HCT116 (cell line): ENCODE measurements around the gene ADAM10. TPM values are rescaled to one million over a fixed set of nuclear protein-coding genes. Genes with fewer than 3 reads are reported as not detected.

ENCODE experiments used
- ATAC-seq: fragments of 200-7000 bp; cut with Tn5 transposase; 2 replicates; pipeline ENCODE4 v1.9.1; 2020; ENCODE audit warnings: mild to moderate bottlenecking, moderate library complexity
- BruUV-seq: library from RNA; stranded (reverse); fragments of 400-500 nt; replicated peaks from 2 replicates; lab custom pipeline; 2021; lab: Mats Ljungman, UMichigan
- CTCF ChIA-PET: fragments of 300-600 bp; sonication (Branson Sonifier 250); formaldehyde crosslinking; loops from one replicate; lab custom pipeline; 2021; ENCODE audit warnings: antibody characterized with exemption; lab: Charles Lee
- POLR2A ChIA-PET: fragments of 300-600, 350-600 bp; sonication (Branson Sonifier 250); formaldehyde crosslinking; loops from one replicate; lab custom pipeline; 2021; ENCODE audit warnings: antibody characterized with exemption; lab: Charles Lee
- RAD21 ChIA-PET, 2 experiments: fragments of 300-600 bp; sonication (Branson Sonifier 250); formaldehyde crosslinking; loops; one replicate each; lab custom pipeline; 2023; ENCODE audit warnings: low total read pairs in 2 of 2; ENCODE audit not compliant: uncharacterized antibody in 2 of 2, unreplicated experiment in 2 of 2, low non-redundant PET in 1 of 2; lab: Charles Lee
- DNase-seq: peaks from one replicate; pipeline ENCODE4 v3.0.0-alpha.2; 2010; ENCODE audit warnings: low read depth, low spot score
- H2AFZ ChIP-seq: fragments of 200-600 bp; shearing (Covaris generic), sonication (generic); 2 replicates; pipeline ENCODE4 v1.6.1; 2017; ENCODE audit warnings: low read depth, mixed run types, mixed read lengths, antibody characterized with exemption, low read length; ENCODE audit not compliant: poor library complexity, severe bottlenecking
- H3K27ac ChIP-seq: 2 replicates; pipeline ENCODE4 v1.5.1; 2012; ENCODE audit warnings: low read depth, low read length
- H3K27me3 ChIP-seq: fragments of 200-600 bp; sonication (generic); 2 replicates; pipeline ENCODE4 v1.6.1; 2016; ENCODE audit warnings: mixed run types, low read length, mixed read lengths; ENCODE audit not compliant: insufficient read depth
- H3K36me3 ChIP-seq, 2 experiments: fragments of 200-500 bp in 1 of 2; fragments of 200-600 bp in 1 of 2; sonication (Bioruptor generic) in 1 of 2; sonication (generic) in 1 of 2; 2 replicates each; pipeline versions ENCODE4 v1.5.1 to v1.6.1; 2014 to 2016; ENCODE audit warnings: low read length in 2 of 2, inconsistent platforms in 1 of 2, mixed read lengths in 1 of 2, mixed run types in 1 of 2; ENCODE audit not compliant: insufficient read depth in 2 of 2, control insufficient read depth in 1 of 2
- H3K4me1 ChIP-seq, 2 experiments: fragments of 200-600 bp in 1 of 2; sonication (generic) in 1 of 2; 2 replicates each; pipeline versions ENCODE4 v1.5.1 to v1.6.1; 2012 to 2017; ENCODE audit warnings: low read length in 2 of 2, inconsistent platforms in 1 of 2, mild to moderate bottlenecking in 1 of 2, mixed read lengths in 1 of 2, mixed run types in 1 of 2, moderate library complexity in 1 of 2; ENCODE audit not compliant: insufficient read depth in 2 of 2, control insufficient read depth in 1 of 2
- H3K4me2 ChIP-seq: fragments of 200-600 bp; sonication (generic); 2 replicates; pipeline ENCODE4 v1.6.1; 2017; ENCODE audit warnings: mixed run types, low read length, mixed read lengths
- H3K4me3 ChIP-seq, 2 experiments: fragments of 200-600 bp in 1 of 2; sonication (generic) in 1 of 2; replicated peaks in 1 of 2; 2 replicates each; pipeline ENCODE4 v1.5.1; 2011 to 2016; ENCODE audit warnings: low read length in 2 of 2, control low read depth in 1 of 2, low read depth in 1 of 2, mild to moderate bottlenecking in 1 of 2, mixed read lengths in 1 of 2, mixed run types in 1 of 2
- H3K79me2 ChIP-seq: fragments of 200-600 bp; sonication (generic); 2 replicates; pipeline ENCODE4 v1.6.1; 2017; ENCODE audit warnings: mild to moderate bottlenecking, mixed run types, low read length, moderate library complexity, mixed read lengths; ENCODE audit not compliant: insufficient read depth
- H3K9ac ChIP-seq: fragments of 200-600 bp; sonication (generic); 2 replicates; pipeline ENCODE4 v1.6.1; 2016; ENCODE audit warnings: low read length, mixed read lengths
- H3K9me2 ChIP-seq: fragments of 200-600 bp; sonication (generic), shearing (Covaris generic); 2 replicates; pipeline ENCODE4 v1.6.1; 2017; ENCODE audit warnings: mixed run types, mild to moderate bottlenecking, moderate library complexity; ENCODE audit not compliant: insufficient read depth
- H3K9me3 ChIP-seq, 2 experiments: fragments of 200-500 bp in 1 of 2; fragments of 200-600 bp in 1 of 2; sonication (Bioruptor generic) in 1 of 2; sonication (generic) in 1 of 2; 2 replicates each; pipeline ENCODE4 v1.6.1; 2014 to 2017; ENCODE audit warnings: low read length in 2 of 2, mixed read lengths in 2 of 2, inconsistent platforms in 1 of 2, low read depth in 1 of 2, mild to moderate bottlenecking in 1 of 2, mixed run types in 1 of 2, moderate library complexity in 1 of 2; ENCODE audit not compliant: control insufficient read depth in 1 of 2, insufficient read depth in 1 of 2
- H4K20me1 ChIP-seq: fragments of 200-600 bp; sonication (generic), shearing (Covaris generic); 2 replicates; pipeline ENCODE4 v1.6.1; 2017; ENCODE audit warnings: mixed run types, mild to moderate bottlenecking, moderate library complexity; ENCODE audit not compliant: insufficient read depth
- CEBPB ChIP-seq: IDR thresholded peaks from 2 replicates; pipeline ENCODE4 v1.6.1; 2012; ENCODE audit warnings: low read depth
- EGR1 ChIP-seq: IDR thresholded peaks from 2 replicates; pipeline ENCODE4 v1.6.1; 2012; ENCODE audit warnings: low read depth
- EZH2 ChIP-seq: fragments of 200-600 bp; sonication (generic); IDR thresholded peaks from 2 replicates; pipeline ENCODE4 v1.6.1; 2017; ENCODE audit warnings: antibody characterized with exemption, mixed run types
- FOSL1 ChIP-seq: IDR thresholded peaks from 2 replicates; pipeline ENCODE4 v1.6.1; 2012; ENCODE audit warnings: low read depth
- POLR2A ChIP-seq: IDR thresholded peaks from 2 replicates; pipeline ENCODE4 v1.7.0; 2011; ENCODE audit warnings: borderline replicate concordance; ENCODE audit not compliant: insufficient read depth, insufficient read length; ENCODE audit errors: extremely low read depth
- POLR2AphosphoS5 ChIP-seq: IDR thresholded peaks from 2 replicates; pipeline ENCODE4 v1.6.1; 2011; ENCODE audit warnings: mild to moderate bottlenecking, low read depth, low read length, moderate library complexity
- SIN3A ChIP-seq: IDR thresholded peaks from 2 replicates; pipeline ENCODE4 v1.6.1; 2012; ENCODE audit warnings: low read depth
- SP1 ChIP-seq: IDR thresholded peaks from 2 replicates; pipeline ENCODE4 v1.6.1; 2012; ENCODE audit warnings: low read depth
- SRF ChIP-seq: IDR thresholded peaks from 2 replicates; pipeline ENCODE4 v1.6.1; 2012; ENCODE audit warnings: low read depth
- YY1 ChIP-seq: IDR thresholded peaks from 2 replicates; pipeline ENCODE4 v1.6.1; 2011; ENCODE audit warnings: low read length, low read depth, moderate library complexity, mild to moderate bottlenecking; ENCODE audit not compliant: insufficient replicate concordance; ENCODE audit errors: extremely low read depth
- ZFX ChIP-seq: fragments of 450-650 bp; IDR thresholded peaks from 2 replicates; pipeline ENCODE4 v1.6.1; 2017
- ZNF274 ChIP-seq: fragments of 200-500 bp; sonication (Bioruptor generic); IDR thresholded peaks from 2 replicates; pipeline ENCODE4 v1.6.1; 2014; ENCODE audit warnings: mild to moderate bottlenecking, low read depth, low read length, inconsistent platforms
- intact Hi-C: fragments of 100-400 bp; cut with micrococcal nuclease; formaldehyde crosslinking; loops from 2 replicates; pipeline ENCODE4 v1.10.0; 2022
- total RNA-seq: library from RNA; stranded (reverse); gene quantifications from one replicate; pipeline ENCODE4 v1.2.1, GENCODE V29; 2021; ENCODE audit not compliant: unreplicated experiment
- TF ChIP-seq, protein P1 (sequence below), 3 experiments: fragments of 200-600 bp in 1 of 3; sonication (generic) in 1 of 3; IDR thresholded peaks in 2 of 3; conservative IDR thresholded peaks in 1 of 3; 2 replicates each; pipeline ENCODE4 v1.5.1; 2012 to 2017; ENCODE audit warnings: low read depth in 2 of 3, low read length in 2 of 3, antibody characterized with exemption in 1 of 3, borderline replicate concordance in 1 of 3, control low read depth in 1 of 3, mild to moderate bottlenecking in 1 of 3, mixed read lengths in 1 of 3, mixed run types in 1 of 3, moderate library complexity in 1 of 3; ENCODE audit not compliant: insufficient read depth in 1 of 3
- TF ChIP-seq, protein P2 (sequence below): IDR thresholded peaks from 2 replicates; pipeline ENCODE4 v1.6.1; 2011; ENCODE audit warnings: mild to moderate bottlenecking, low read length, moderate library complexity; ENCODE audit not compliant: insufficient replicate concordance; ENCODE audit errors: extremely low read depth

Gene ADAM10
- total RNA-seq, 1 experiment from 2014 or later = 158 TPM

DNA sequence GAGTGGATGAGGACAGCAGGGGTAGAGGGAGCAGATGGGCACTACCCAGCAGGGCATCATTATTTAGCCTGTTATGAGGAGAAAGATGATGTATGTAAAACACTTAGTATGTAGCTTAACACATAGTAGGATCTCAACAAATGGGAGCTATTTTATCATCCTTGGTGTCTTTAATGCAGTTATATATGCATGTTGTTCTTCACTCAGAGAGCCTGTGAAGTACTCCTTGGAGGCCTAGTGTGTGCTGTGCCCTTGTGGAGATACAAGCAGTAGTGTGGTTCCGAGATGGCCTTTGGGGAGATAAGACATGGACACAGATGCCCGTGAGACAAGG, 193.5 kb downstream of the ADAM10 start:
- ATAC-seq = no peak
- intact Hi-C loops = no loop called here
- H3K27ac ChIP-seq = no peak overlapping the region
- H3K9ac ChIP-seq = no peak overlapping the region
- BruUV-seq = no TSS peak
- POLR2A ChIA-PET = no interaction called here
- no peak overlapping the region for H3K4me2 ChIP-seq
- H2AFZ ChIP-seq = no peak overlapping the region
- H3K9me2 ChIP-seq = no peaks in the 10 kb centered on the region
- no peaks in the 10 kb centered on the region for H4K20me1 ChIP-seq
- no peaks in the 10 kb centered on the region for H3K79me2 ChIP-seq
- no peaks in the 10 kb centered on the region for H3K27me3 ChIP-seq
- CTCF ChIA-PET = interaction anchor here (1.0 kb wide), 1 partner anchor 9 kb away, joined by 4 read pairs; no protein-coding TSS in a partner anchor
- H3K9me3 ChIP-seq = no peaks in the 10 kb centered on the region
- no peaks in the 10 kb centered on the region for H3K36me3 ChIP-seq
- H3K4me1 ChIP-seq = peaks cover 2 to 7% of the 10 kb centered on the region in 2 experiments; a peak in 2 of 4 replicates
- RAD21 ChIA-PET = no interaction called here
- DNase-seq = no peak
- no peak overlapping the region for H3K4me3 ChIP-seq
- TF ChIP-seq EZH2 (no peak), SRF (no peak), FOSL1 (no peak), SP1 (no peak), CEBPB (no peak), ZFX (no peak), EGR1 (no peak), YY1 (no peak), POLR2AphosphoS5 (no peak), ZNF274 (no peak), POLR2A (no peak), SIN3A (no peak)
- TF ChIP-seq, protein P1, sequence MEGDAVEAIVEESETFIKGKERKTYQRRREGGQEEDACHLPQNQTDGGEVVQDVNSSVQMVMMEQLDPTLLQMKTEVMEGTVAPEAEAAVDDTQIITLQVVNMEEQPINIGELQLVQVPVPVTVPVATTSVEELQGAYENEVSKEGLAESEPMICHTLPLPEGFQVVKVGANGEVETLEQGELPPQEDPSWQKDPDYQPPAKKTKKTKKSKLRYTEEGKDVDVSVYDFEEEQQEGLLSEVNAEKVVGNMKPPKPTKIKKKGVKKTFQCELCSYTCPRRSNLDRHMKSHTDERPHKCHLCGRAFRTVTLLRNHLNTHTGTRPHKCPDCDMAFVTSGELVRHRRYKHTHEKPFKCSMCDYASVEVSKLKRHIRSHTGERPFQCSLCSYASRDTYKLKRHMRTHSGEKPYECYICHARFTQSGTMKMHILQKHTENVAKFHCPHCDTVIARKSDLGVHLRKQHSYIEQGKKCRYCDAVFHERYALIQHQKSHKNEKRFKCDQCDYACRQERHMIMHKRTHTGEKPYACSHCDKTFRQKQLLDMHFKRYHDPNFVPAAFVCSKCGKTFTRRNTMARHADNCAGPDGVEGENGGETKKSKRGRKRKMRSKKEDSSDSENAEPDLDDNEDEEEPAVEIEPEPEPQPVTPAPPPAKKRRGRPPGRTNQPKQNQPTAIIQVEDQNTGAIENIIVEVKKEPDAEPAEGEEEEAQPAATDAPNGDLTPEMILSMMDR (IDR thresholded peaks at IDR 0.05 in 2 of 3, conservative IDR thresholded peaks at IDR 0.05 in 1 of 3; ENCODE audit: borderline replicate concordance in 1 of 3, insufficient read depth in 1 of 3, low read depth in 2 of 3, low read length in 2 of 3) = no peak
- TF ChIP-seq, protein P2, sequence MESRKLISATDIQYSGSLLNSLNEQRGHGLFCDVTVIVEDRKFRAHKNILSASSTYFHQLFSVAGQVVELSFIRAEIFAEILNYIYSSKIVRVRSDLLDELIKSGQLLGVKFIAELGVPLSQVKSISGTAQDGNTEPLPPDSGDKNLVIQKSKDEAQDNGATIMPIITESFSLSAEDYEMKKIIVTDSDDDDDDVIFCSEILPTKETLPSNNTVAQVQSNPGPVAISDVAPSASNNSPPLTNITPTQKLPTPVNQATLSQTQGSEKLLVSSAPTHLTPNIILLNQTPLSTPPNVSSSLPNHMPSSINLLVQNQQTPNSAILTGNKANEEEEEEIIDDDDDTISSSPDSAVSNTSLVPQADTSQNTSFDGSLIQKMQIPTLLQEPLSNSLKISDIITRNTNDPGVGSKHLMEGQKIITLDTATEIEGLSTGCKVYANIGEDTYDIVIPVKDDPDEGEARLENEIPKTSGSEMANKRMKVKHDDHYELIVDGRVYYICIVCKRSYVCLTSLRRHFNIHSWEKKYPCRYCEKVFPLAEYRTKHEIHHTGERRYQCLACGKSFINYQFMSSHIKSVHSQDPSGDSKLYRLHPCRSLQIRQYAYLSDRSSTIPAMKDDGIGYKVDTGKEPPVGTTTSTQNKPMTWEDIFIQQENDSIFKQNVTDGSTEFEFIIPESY = no peak
